NB4 (cell line): Measurements from ENCODE around the gene ISYNA1.
A peak's percentile ranks its signal among the peaks of the same experiment; 100 is the strongest.

Experiments used
- DNase-seq: peaks from one replicate; pipeline ENCODE4 v3.0.0; 2010; ENCODE audit warnings: low read depth
- H3K4me3 ChIP-seq: one replicate; pipeline ENCODE4 v1.5.1; 2011; ENCODE audit warnings: mild to moderate bottlenecking, low read depth, low read length, moderate library complexity
- CTCF ChIP-seq: IDR thresholded peaks from one replicate; pipeline ENCODE4 v1.5.1; 2012; ENCODE audit warnings: low read depth, low read length
- MAX ChIP-seq: IDR thresholded peaks from 2 replicates; pipeline ENCODE4 v1.6.1; 2011; ENCODE audit warnings: low read depth, low read length
- MYC ChIP-seq: IDR thresholded peaks from 2 replicates; pipeline ENCODE4 v1.6.1; 2011; ENCODE audit warnings: low read depth, low read length
- POLR2A ChIP-seq: IDR thresholded peaks from 2 replicates; pipeline ENCODE4 v1.6.1; 2011; ENCODE audit warnings: mild to moderate bottlenecking; ENCODE audit not compliant: insufficient read length; ENCODE audit errors: extremely low read depth

ISYNA1 gene

GRCh38 chr19:18450931-18451836, 13.3 kb upstream of the ISYNA1 start:
- DNase-seq: peak; percentile 88
- TF ChIP-seq MAX: peak; percentile 70
- no peak for TF ChIP-seq POLR2A
- peak; percentile 94 for TF ChIP-seq CTCF
- peak; percentile 49; the same call in 1 of the 2 replicates for TF ChIP-seq MYC

DNA sequence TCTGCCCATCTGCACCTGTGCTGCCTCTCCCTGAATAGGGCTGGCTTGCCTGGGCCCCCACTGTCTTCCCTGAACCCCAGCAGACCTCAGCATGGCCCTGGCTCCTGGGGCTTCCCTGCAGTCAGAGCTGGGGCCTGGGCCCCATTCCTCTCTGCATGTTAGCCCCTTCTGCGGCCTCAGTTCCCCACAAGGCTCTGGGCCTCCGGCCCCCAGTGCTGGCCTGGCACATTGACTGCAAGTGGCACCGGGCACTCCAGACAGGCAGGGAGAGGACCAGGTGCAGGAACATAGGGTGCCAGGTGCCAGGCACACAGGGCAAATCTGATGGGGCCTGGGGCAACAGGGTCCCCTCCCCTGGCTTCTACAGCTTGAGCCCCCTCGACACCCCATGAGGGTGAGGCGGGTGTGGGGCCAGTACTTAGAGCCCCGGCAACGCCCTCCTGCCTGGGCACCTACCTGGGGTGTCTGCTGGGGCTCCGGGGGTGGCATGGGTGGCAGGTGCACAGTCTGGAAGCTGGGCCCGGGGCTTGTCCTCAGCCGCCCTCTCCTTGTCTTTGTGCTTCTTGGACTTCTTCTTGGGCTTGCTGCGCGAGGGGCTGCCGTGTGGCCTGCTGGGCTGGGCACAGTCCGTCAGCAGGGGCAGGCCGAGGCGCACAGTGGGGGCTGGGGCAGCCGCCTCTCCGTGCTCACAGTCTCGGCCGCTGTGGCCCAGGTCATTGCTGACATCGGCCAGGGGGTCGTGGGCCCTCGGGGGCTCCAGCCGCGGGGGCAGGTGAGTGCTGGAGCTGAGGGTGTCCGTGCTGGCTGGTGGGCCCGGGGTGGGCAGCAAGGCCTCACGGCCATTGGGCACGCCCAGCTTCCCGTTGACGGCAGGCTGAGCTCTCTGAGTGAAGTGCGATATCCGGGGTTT, 12.3 kb upstream of the ISYNA1 start:
- DNase-seq: no peak
- no peak overlapping the region for H3K4me3 ChIP-seq
- TF ChIP-seq MYC (no peak), POLR2A (no peak), CTCF (no peak), MAX (no peak)

More at GRCh38 chr19:18450931-18451836, 13.3 kb upstream of the ISYNA1 start:
- no peak overlapping the region for H3K4me3 ChIP-seq

GRCh38 chr19:18449552-18449951, 11.6 kb upstream of the ISYNA1 start:
- no peak overlapping the region for H3K4me3 ChIP-seq
- no peak for DNase-seq
- no peak for TF ChIP-seq MYC
- no peak for TF ChIP-seq MAX
- TF ChIP-seq CTCF: no peak
- TF ChIP-seq POLR2A: no peak

DNA sequence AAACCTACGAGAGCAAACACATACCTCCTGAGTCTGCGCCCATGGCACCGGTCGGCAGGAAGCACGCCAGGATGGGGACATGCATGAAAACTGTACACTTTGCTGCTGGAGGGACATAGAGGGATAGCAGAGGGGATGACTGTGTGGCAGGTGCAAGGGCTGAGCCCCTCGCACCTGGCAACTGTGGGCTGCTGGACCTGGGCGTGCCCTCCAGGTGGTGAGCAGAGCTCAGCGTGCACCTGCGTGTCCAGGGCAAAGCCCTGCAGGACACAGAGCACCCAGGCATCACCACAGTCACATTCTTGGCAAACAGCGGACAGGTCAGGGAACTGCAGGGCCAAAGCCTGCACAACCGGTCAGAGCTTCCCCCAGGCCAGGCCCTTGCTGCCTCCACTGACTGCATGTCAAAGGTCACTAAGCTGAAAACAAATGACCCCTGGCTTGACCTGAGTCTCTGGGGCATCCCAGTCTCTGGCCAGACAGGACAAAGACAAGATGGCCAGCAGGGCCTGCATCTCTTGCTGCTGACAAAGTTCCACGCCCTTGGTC, 9.0 kb upstream of the ISYNA1 start:
- H3K4me3 ChIP-seq: no peak overlapping the region
- TF ChIP-seq MYC (no peak), MAX (no peak), POLR2A (no peak), CTCF (no peak)
- DNase-seq: no peak

- no peak overlapping the region for H3K4me3 ChIP-seq
- no peak for TF ChIP-seq CTCF
- no peak for TF ChIP-seq POLR2A
- no peak for TF ChIP-seq MYC
- no peak for TF ChIP-seq MAX
- no peak for DNase-seq
Measured at GRCh38 chr19:18446145-18446810, 8.3 kb upstream of the ISYNA1 start.
